Measurements from ENCODE around the gene LRRFIP1.

Gene LRRFIP1

GRCh38 chr2:237718277-237718634, 90.9 kb downstream of the LRRFIP1 start:
- Histone ChIP-seq H3K79me2 (ENCODE audit: low read length) (no peaks in the 10 kb centered on the region), H3K4me1 (ENCODE audit: low read length) (no peaks in the 10 kb centered on the region), H3K4me2 (ENCODE audit: low read length) (no peak overlapping the region)

GRCh38 chr2:237720444-237720843, 93.1 kb downstream of the LRRFIP1 start:
- H3K9me3 ChIP-seq (ENCODE audit: insufficient read depth, low read length) = no peaks in the 10 kb centered on the region
- H3K4me2 ChIP-seq (ENCODE audit: low read length) = no peak overlapping the region
- H2AFZ ChIP-seq (ENCODE audit: low read depth, low read length) = no peak overlapping the region
- H3K27me3 ChIP-seq (ENCODE audit: low read depth, low read length) = no peaks in the 10 kb centered on the region
- no peak overlapping the region for H3K27ac ChIP-seq (ENCODE audit: low read length)
- no peak for TF ChIP-seq CTCF (IDR thresholded peaks at IDR 0.05; ENCODE audit: low read depth, low read length)
- no peaks in the 10 kb centered on the region for H3K79me2 ChIP-seq (ENCODE audit: low read length)
- no peaks in the 10 kb centered on the region for H4K20me1 ChIP-seq (ENCODE audit: insufficient read depth, low read length)
- H3K4me1 ChIP-seq (ENCODE audit: low read length) = no peaks in the 10 kb centered on the region
- no peaks in the 10 kb centered on the region for H3K36me3 ChIP-seq (replicated peaks; ENCODE audit: low read depth, low read length)
- no peak overlapping the region for H3K4me3 ChIP-seq (ENCODE audit: low read length)
- no peak overlapping the region for H3K9ac ChIP-seq (ENCODE audit: low read length)

More at GRCh38 chr2:237718277-237718634, 90.9 kb downstream of the LRRFIP1 start:
- Histone ChIP-seq H3K27ac (ENCODE audit: low read length) (no peak overlapping the region), H3K9ac (ENCODE audit: low read length) (no peak overlapping the region), H3K4me3 (ENCODE audit: low read length) (no peak overlapping the region), H3K36me3 (replicated peaks; ENCODE audit: low read depth, low read length) (no peaks in the 10 kb centered on the region), H2AFZ (ENCODE audit: low read depth, low read length) (no peak overlapping the region), H3K27me3 (ENCODE audit: low read depth, low read length) (no peaks in the 10 kb centered on the region), H3K9me3 (ENCODE audit: insufficient read depth, low read length) (no peaks in the 10 kb centered on the region), H4K20me1 (ENCODE audit: insufficient read depth, low read length) (no peaks in the 10 kb centered on the region)
- no peak for TF ChIP-seq EZH2phosphoT487 (IDR thresholded peaks at IDR 0.05; ENCODE audit: low read depth)

GRCh38 chr2:237720957-237721356, 93.6 kb downstream of the LRRFIP1 start:
- Histone ChIP-seq H3K36me3 (replicated peaks; ENCODE audit: low read depth, low read length) (no peaks in the 10 kb centered on the region), H3K4me3 (ENCODE audit: low read length) (no peak overlapping the region), H3K9me3 (ENCODE audit: insufficient read depth, low read length) (no peaks in the 10 kb centered on the region), H3K27me3 (ENCODE audit: low read depth, low read length) (no peaks in the 10 kb centered on the region), H2AFZ (ENCODE audit: low read depth, low read length) (no peak overlapping the region), H3K4me2 (ENCODE audit: low read length) (no peak overlapping the region), H3K4me1 (ENCODE audit: low read length) (no peaks in the 10 kb centered on the region), H3K79me2 (ENCODE audit: low read length) (no peaks in the 10 kb centered on the region), H3K9ac (ENCODE audit: low read length) (no peak overlapping the region), H4K20me1 (ENCODE audit: insufficient read depth, low read length) (no peaks in the 10 kb centered on the region), H3K27ac (ENCODE audit: low read length) (no peak overlapping the region)
- TF ChIP-seq CTCF (IDR thresholded peaks at IDR 0.05; ENCODE audit: low read depth, low read length) = no peak
- TF ChIP-seq EZH2phosphoT487 (IDR thresholded peaks at IDR 0.05; ENCODE audit: low read depth) = no peak

- Histone ChIP-seq H3K36me3 (replicated peaks; ENCODE audit: low read depth, low read length) (no peaks in the 10 kb centered on the region), H3K27ac (ENCODE audit: low read length) (no peak overlapping the region), H3K9ac (ENCODE audit: low read length) (no peak overlapping the region), H3K4me3 (ENCODE audit: low read length) (no peak overlapping the region), H3K79me2 (ENCODE audit: low read length) (no peaks in the 10 kb centered on the region), H3K9me3 (ENCODE audit: insufficient read depth, low read length) (no peaks in the 10 kb centered on the region), H2AFZ (ENCODE audit: low read depth, low read length) (no peak overlapping the region), H4K20me1 (ENCODE audit: insufficient read depth, low read length) (no peaks in the 10 kb centered on the region), H3K4me1 (ENCODE audit: low read length) (no peaks in the 10 kb centered on the region), H3K4me2 (ENCODE audit: low read length) (no peak overlapping the region), H3K27me3 (ENCODE audit: low read depth, low read length) (no peaks in the 10 kb centered on the region)
- TF ChIP-seq EZH2phosphoT487 (IDR thresholded peaks at IDR 0.05; ENCODE audit: low read depth) (no peak), CTCF (IDR thresholded peaks at IDR 0.05; ENCODE audit: low read depth, low read length) (no peak)
Observed at GRCh38 chr2:237721458-237721857, 94.1 kb downstream of the LRRFIP1 start.

- H3K79me2 ChIP-seq (ENCODE audit: low read length) = no peaks in the 10 kb centered on the region
- no peak overlapping the region for H3K4me2 ChIP-seq (ENCODE audit: low read length)
- H2AFZ ChIP-seq (ENCODE audit: low read depth, low read length) = no peak overlapping the region
- H3K27me3 ChIP-seq (ENCODE audit: low read depth, low read length) = no peaks in the 10 kb centered on the region
- H3K4me3 ChIP-seq (ENCODE audit: low read length) = no peak overlapping the region
- H3K9me3 ChIP-seq (ENCODE audit: insufficient read depth, low read length) = no peaks in the 10 kb centered on the region
- no peak for TF ChIP-seq EZH2phosphoT487 (IDR thresholded peaks at IDR 0.05; ENCODE audit: low read depth)
- no peak for TF ChIP-seq CTCF (IDR thresholded peaks at IDR 0.05; ENCODE audit: low read depth, low read length)
- H4K20me1 ChIP-seq (ENCODE audit: insufficient read depth, low read length) = no peaks in the 10 kb centered on the region
- no peaks in the 10 kb centered on the region for H3K4me1 ChIP-seq (ENCODE audit: low read length)
- H3K27ac ChIP-seq (ENCODE audit: low read length) = no peak overlapping the region
- H3K9ac ChIP-seq (ENCODE audit: low read length) = no peak overlapping the region
- H3K36me3 ChIP-seq (replicated peaks; ENCODE audit: low read depth, low read length) = no peaks in the 10 kb centered on the region
Observed at GRCh38 chr2:237722616-237723015, 95.2 kb downstream of the LRRFIP1 start.
